Stimulated activated CD8-positive, alpha-beta memory T cell treated with anti-CD3 and anti-CD28 coated beads, Interleukin-4, amount 100 ng/mL, for 48 hours (primary cell): ENCODE measurements around the gene SCNM1.

Experiments
- DNase-seq: peaks from one replicate; pipeline ENCODE4 v3.0.0-alpha.2; 2020

The SCNM1 gene

GRCh38 chr1:151165738-151166504, at the start of gene SCNM1, which contains the start of gene LYSMD1:
Gene SCNM1, plus strand, starts transcription at chr1:151166144. Its CDS starts 9 bp downstream, at chr1:151166153.
Gene LYSMD1, minus strand, starts transcription at chr1:151165902. Its CDS starts 644 bp downstream, at chr1:151165258.
- DNase-seq = peak; percentile 95

GRCh38 chr1:151124763-151125403, 41.1 kb upstream of the SCNM1 start:
- no peak for DNase-seq

- no peak for DNase-seq
Observed at GRCh38 chr1:151128800-151129199, 37.1 kb upstream of the SCNM1 start.

GRCh38 chr1:151130987-151131586, 34.9 kb upstream of the SCNM1 start:
- DNase-seq = peak; percentile 88

- no peak for DNase-seq
Observed at GRCh38 chr1:151131701-151132334, 34.1 kb upstream of the SCNM1 start.

GRCh38 chr1:151132335-151133017, 33.5 kb upstream of the SCNM1 start:
- DNase-seq = no peak

GRCh38 chr1:151133018-151133806, 32.7 kb upstream of the SCNM1 start:
- no peak for DNase-seq

- no peak for DNase-seq
Observed at GRCh38 chr1:151134396-151134795, 31.5 kb upstream of the SCNM1 start.

- DNase-seq = no peak
Observed at GRCh38 chr1:151134991-151135390, 31.0 kb upstream of the SCNM1 start.

- no peak for DNase-seq
Observed at GRCh38 chr1:151135433-151136385, 30.2 kb upstream of the SCNM1 start.

GRCh38 chr1:151137789-151138188, 28.2 kb upstream of the SCNM1 start:
- DNase-seq = no peak

- DNase-seq = no peak
Observed at GRCh38 chr1:151142411-151143056, 23.4 kb upstream of the SCNM1 start.

GRCh38 chr1:151143057-151143435, 22.9 kb upstream of the SCNM1 start:
- DNase-seq = no peak

- DNase-seq = no peak
Observed at GRCh38 chr1:151143986-151144385, 22.0 kb upstream of the SCNM1 start.

- no peak for DNase-seq
Observed at GRCh38 chr1:151144474-151145303, 21.3 kb upstream of the SCNM1 start.

- DNase-seq = peak; percentile 46
Observed at GRCh38 chr1:151145304-151146071, 20.5 kb upstream of the SCNM1 start.

- DNase-seq = no peak
Observed at GRCh38 chr1:151146072-151146411, 19.9 kb upstream of the SCNM1 start.

- DNase-seq = peak; percentile 91
Observed at GRCh38 chr1:151146412-151147131, 19.4 kb upstream of the SCNM1 start, which contains the start of gene SEMA6C. Gene SEMA6C, minus strand, starts transcription at chr1:151146631. Its CDS starts 4,010 bp downstream, at chr1:151142621.
